Rectal smooth muscle tissue (tissue), 1 donor: ENCODE results near the gene CDH12.

ENCODE experiments used
- H3K27ac ChIP-seq: one replicate; pipeline ENCODE4 v1.7.0; 2013; ENCODE audit warnings: low read depth, low read length, inconsistent platforms
- H3K27me3 ChIP-seq: one replicate; pipeline ENCODE4 v1.7.0; 2013; ENCODE audit warnings: low read length; ENCODE audit not compliant: control insufficient read depth, insufficient read depth
- H3K36me3 ChIP-seq: one replicate; pipeline ENCODE4 v1.7.0; 2013; ENCODE audit warnings: low read length; ENCODE audit not compliant: control insufficient read depth, insufficient read depth
- H3K4me1 ChIP-seq: one replicate; pipeline ENCODE4 v1.7.0; 2013; ENCODE audit warnings: low read length; ENCODE audit not compliant: control insufficient read depth, insufficient read depth
- H3K4me3 ChIP-seq: one replicate; pipeline ENCODE4 v1.7.0; 2013; ENCODE audit warnings: low read length
- H3K9ac ChIP-seq: one replicate; pipeline ENCODE4 v1.7.0; 2013; ENCODE audit warnings: low read length

The CDH12 gene

DNA sequence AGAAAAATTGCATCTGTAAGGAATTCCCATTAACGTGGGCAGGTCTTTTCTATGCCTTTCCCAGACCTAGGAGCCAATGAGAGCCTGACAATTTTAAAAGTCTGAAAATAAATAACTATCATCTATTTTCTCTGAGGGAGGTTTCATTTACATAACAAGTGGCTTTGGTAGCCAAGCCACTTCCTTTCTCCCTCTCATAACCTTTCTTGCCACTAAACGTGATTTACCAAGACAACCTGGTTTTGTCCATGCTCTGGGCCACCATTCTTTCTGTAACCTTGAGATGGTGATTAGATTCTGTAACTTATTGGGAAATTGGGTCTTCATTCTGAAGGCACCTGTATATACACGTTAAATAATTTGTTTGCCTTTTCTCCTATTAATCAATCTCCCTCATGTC, 1046.9 kb downstream of the CDH12 start:
- Histone ChIP-seq H3K27me3 (no peaks in the 10 kb centered on the region), H3K27ac (no peak overlapping the region), H3K4me3 (no peak overlapping the region), H3K4me1 (no peaks in the 10 kb centered on the region), H3K36me3 (no peaks in the 10 kb centered on the region), H3K9ac (no peak overlapping the region)

DNA sequence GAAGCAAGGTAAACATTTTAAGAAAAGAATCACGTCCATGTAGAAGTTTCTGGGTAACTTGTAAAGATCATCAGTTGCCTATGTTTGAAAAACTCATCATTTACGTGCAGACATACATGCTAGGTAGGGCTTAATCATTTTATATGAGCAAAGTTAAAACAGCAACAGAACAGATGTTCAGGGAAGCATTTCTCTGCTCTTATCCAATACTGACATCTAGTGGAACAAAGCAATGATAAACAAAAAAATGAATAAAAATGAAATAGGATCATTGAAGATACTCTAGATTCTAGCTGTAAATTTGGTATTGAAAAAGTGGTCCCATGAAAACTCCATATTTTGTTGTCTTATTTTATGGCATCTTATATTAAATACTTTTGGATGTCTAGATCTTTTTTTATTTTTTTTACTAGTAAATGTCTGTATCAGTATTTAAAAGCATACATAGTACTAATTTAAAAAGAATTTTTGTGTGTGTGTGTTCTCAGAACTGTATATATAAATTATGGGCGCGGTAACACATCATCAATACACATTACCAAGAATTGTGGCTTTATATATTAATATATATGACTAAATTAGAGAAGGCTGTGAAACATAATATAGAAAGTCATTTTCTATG, 1050.2 kb downstream of the CDH12 start:
- Histone ChIP-seq H3K27me3 (no peaks in the 10 kb centered on the region), H3K4me1 (no peaks in the 10 kb centered on the region)

DNA sequence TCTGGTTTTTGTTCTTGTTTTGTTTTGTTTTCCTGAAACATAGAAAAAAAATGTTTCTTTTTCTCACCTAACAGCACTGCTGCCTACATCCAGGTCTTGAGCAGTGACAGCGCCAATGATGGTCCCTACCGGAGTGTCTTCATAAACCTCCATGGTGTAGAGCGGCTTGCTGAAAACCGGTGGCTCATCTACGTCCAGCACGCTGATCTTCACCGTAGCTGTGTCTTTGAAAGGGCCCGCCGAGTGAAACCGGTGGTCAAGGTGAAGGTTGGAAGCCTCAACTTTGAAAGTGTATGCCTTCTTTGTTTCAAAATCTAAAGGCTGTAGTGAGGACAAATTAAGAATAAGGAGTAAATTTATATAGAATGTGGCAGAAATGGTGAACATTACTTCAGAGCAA, 1051.0 kb downstream of the CDH12 start:
- no peaks in the 10 kb centered on the region for H3K4me1 ChIP-seq
- H3K36me3 ChIP-seq = no peaks in the 10 kb centered on the region
- H3K27me3 ChIP-seq = no peaks in the 10 kb centered on the region
- no peak overlapping the region for H3K27ac ChIP-seq
- H3K9ac ChIP-seq = no peak overlapping the region
- no peak overlapping the region for H3K4me3 ChIP-seq

More for the DNA sequence above, 1050.2 kb downstream of the CDH12 start:
- Histone ChIP-seq H3K9ac (no peak overlapping the region), H3K36me3 (no peaks in the 10 kb centered on the region), H3K27ac (no peak overlapping the region), H3K4me3 (no peak overlapping the region)

DNA sequence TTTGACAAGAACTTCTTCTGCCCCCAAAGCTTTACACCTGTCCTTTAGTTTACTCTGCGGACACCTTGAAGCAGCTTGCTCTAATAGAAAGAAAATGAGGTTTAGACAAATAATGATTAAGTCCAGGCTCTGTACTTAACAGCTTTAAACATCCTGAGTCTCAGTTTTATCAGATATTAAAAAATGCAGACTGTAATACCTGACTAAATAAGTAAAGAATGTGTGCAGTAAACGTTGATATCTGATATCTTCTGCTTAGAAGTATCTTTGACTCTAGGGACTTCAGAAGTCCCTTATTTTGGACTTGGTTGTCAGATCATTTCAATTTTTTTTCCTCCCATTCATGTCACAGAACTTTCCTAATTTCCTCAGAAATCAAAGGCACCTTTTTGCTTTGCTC, 1060.4 kb downstream of the CDH12 start:
- Histone ChIP-seq H3K27me3 (no peaks in the 10 kb centered on the region), H3K27ac (no peak overlapping the region), H3K4me3 (no peak overlapping the region), H3K4me1 (no peaks in the 10 kb centered on the region), H3K36me3 (no peaks in the 10 kb centered on the region), H3K9ac (no peak overlapping the region)

DNA sequence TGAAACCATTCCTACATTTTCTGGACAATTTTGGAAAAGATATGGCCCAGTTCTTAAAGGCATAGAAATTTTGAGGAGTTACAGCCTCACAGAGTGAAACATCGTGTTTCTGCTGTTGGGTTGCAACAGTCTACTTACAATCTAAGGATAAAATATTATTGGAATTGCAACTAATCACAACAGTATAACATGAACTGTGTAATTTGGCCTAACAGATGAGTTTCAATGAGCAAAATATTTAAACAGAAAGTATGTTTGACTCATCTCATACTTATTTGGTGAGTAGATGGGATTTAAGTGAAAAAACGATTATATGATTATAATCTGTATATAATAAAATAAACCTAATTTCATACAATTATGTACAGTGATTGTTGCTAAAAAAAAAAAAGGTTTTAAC, 1061.8 kb downstream of the CDH12 start:
- Histone ChIP-seq H3K27me3 (no peaks in the 10 kb centered on the region), H3K4me1 (no peaks in the 10 kb centered on the region), H3K27ac (no peak overlapping the region), H3K9ac (no peak overlapping the region), H3K36me3 (no peaks in the 10 kb centered on the region), H3K4me3 (no peak overlapping the region)

DNA sequence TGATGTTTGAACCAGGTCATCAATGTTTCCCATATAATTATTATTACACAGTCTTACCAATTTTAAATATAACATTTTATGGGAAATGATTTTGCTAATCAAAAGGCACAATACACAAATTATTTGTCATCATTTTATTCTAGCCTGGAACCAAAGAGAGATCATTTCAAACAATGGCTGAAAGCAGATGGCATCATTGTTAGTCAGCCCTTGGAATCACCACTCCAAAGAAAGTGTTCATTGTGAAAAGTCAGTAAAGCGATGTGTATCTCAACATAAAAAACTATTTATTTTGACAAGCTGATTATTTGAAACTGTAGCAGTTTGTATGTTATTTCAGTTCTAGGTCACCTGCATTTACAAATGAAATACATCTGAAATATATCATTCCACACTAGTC, 1068.7 kb downstream of the CDH12 start:
- no peak overlapping the region for H3K4me3 ChIP-seq
- no peak overlapping the region for H3K27ac ChIP-seq
- no peaks in the 10 kb centered on the region for H3K4me1 ChIP-seq
- H3K36me3 ChIP-seq = no peaks in the 10 kb centered on the region
- no peaks in the 10 kb centered on the region for H3K27me3 ChIP-seq
- H3K9ac ChIP-seq = no peak overlapping the region

DNA sequence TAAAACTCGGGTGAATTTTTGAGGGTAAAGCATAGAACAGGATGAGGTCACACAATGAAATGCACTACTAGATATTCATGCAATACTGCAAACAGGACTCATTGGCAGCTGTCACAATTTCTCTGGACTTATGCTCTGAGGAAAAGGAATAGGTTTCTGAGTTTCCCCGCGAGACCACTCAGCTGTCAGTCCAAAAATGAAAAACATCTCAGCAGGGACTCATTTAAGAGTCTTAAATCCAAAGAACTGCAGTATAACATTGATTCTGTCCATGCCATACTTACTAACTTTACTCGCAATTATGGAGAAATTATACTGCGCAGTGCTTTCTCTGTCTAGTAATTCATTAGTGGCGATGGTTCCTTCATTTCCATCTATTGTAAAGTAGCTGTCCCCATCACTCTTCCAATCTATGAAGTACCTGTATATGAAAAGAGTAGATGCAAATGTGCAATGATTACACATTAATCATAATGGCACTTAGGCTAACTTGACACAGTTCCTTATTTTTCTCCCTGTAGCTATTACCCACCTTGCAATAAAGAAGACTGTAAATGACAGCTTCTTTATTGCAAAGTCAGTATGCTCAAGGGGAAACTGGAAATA, 1070.0 kb downstream of the CDH12 start:
- no peak overlapping the region for H3K4me3 ChIP-seq
- H3K27me3 ChIP-seq = no peaks in the 10 kb centered on the region
- H3K36me3 ChIP-seq = no peaks in the 10 kb centered on the region
- no peak overlapping the region for H3K27ac ChIP-seq
- no peak overlapping the region for H3K9ac ChIP-seq
- no peaks in the 10 kb centered on the region for H3K4me1 ChIP-seq

DNA sequence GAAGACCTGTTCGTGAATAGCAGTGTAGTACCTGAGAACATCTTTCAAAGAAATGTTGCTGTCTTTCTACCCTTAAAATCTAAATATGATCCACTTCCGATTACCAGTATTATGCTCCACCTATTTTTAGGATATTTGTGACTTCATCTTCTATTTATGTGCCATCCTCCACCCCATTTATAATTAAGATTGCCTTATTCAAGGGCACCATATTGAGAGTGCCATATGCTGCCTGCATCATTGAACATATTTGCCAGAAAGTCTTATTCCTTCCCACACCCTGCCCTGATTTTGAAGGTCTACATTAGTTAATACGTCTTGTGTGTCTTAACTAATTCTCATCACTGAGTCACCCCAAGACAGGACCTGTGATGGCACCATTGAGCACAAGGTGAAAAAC, 1076.7 kb downstream of the CDH12 start:
- H3K27me3 ChIP-seq = no peaks in the 10 kb centered on the region
- no peak overlapping the region for H3K27ac ChIP-seq
- H3K9ac ChIP-seq = no peak overlapping the region
- no peaks in the 10 kb centered on the region for H3K36me3 ChIP-seq
- H3K4me3 ChIP-seq = no peak overlapping the region
- H3K4me1 ChIP-seq = no peaks in the 10 kb centered on the region

DNA sequence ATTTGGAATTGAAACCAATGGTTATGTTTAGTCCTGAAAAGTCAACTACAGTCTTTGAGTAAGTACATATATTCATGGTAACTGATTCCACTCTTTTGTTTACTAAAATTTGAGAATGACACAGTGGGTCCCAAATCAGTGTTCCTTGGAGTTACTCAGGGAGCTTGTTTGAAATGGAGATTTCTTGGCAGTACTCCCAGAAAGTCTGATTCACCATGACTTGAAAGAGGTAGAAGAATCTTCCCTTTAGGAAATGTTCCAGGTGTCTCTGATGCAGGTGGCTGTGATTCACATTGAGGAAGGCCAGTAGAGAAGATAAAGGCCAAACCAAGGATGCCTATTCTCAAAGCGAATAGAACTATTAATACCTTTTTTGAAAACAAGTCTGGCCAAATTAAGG, 1078.3 kb downstream of the CDH12 start:
- Histone ChIP-seq H3K4me3 (no peak overlapping the region), H3K27ac (no peak overlapping the region), H3K36me3 (no peaks in the 10 kb centered on the region), H3K9ac (no peak overlapping the region), H3K27me3 (no peaks in the 10 kb centered on the region), H3K4me1 (no peaks in the 10 kb centered on the region)

DNA sequence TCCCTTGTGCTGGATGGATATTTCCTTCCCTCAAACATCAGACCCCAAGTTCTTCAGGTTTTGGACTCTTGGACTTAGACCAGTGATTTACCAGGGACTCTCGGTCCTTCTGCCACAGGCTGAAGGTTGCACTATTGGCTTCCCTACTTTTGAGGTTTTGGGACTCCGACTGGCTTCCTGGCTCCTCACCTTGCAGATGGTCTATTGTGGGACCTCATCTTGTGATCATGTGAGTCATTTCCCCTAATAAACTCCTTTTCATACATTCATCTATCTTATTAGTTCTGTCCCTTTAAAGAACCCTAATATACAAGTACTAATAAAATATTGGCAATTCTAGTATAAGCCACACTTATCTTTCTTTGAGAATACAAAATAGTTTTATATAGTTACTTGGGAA, 1078.9 kb downstream of the CDH12 start:
- Histone ChIP-seq H3K36me3 (no peaks in the 10 kb centered on the region), H3K9ac (no peak overlapping the region), H3K27ac (no peak overlapping the region), H3K4me3 (no peak overlapping the region), H3K27me3 (no peaks in the 10 kb centered on the region), H3K4me1 (no peaks in the 10 kb centered on the region)

DNA sequence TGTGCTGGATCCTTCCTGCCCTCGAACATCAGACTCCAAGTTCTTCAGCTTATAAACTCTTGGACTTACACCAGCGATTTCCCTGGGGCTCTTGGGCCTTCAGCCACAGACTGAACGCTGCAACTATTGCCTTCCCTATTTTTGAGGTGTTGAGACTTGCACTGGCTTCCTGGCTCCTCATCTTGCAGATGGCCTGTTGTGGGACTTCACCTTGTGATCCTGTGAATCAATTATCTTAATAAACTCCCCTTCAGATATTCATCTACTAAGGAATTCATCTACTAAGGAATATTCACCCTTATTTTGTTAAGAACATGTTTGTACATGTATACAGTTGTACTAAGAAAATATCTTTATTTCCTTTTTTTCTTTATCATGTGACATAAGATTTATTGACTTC, 1079.7 kb downstream of the CDH12 start:
- Histone ChIP-seq H3K27ac (no peak overlapping the region), H3K4me3 (no peak overlapping the region), H3K4me1 (no peaks in the 10 kb centered on the region), H3K9ac (no peak overlapping the region), H3K36me3 (no peaks in the 10 kb centered on the region), H3K27me3 (no peaks in the 10 kb centered on the region)

DNA sequence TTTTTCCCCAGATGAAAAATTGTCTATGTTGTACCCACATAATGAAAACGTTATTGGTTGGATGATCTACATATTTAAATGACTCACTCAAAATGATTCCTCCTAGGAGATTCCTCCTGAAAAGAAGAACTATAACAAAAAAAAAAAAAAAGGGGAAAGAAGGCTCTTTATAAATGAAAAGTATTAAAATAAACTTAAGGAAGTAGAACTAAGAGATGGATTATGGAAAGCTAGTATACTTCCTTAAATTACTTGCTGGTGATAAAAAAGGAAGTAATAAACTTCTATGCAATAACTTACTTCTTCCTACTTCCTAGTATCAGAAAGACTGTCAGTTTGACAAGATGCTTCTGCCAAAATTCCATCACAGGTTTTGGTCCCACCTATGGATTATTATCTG, 1087.7 kb downstream of the CDH12 start:
- Histone ChIP-seq H3K27ac (no peak overlapping the region), H3K27me3 (no peaks in the 10 kb centered on the region), H3K36me3 (no peaks in the 10 kb centered on the region), H3K4me1 (no peaks in the 10 kb centered on the region), H3K4me3 (no peak overlapping the region), H3K9ac (no peak overlapping the region)

DNA sequence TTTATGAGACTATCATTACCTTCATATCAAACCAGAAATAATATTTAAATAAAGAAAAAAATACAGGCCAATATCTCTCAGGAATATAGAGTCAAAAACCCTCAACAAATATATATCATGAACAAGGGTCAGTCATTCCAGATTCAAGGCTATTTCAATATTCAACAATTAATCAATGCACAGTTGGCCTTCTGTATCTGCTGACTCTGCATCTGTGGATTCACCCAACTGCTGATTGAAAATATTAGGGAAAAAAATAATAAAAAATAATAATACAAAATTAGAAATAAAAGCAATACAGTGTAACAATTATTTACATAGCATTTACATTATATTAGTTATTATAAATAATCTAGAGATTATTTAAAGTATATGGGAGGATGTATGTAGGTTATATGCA, 1114.0 kb downstream of the CDH12 start:
- Histone ChIP-seq H3K36me3 (no peaks in the 10 kb centered on the region), H3K27ac (no peak overlapping the region), H3K4me3 (no peak overlapping the region), H3K27me3 (no peaks in the 10 kb centered on the region), H3K9ac (no peak overlapping the region), H3K4me1 (no peaks in the 10 kb centered on the region)
